Gastroesophageal sphincter (tissue), 3 donors: ENCODE results near the gene BPGM.

Source experiments
- POLR2A ChIP-seq, 2 donors: fragments of 450-650 bp; IDR thresholded peaks; one replicate each; pipeline ENCODE4 v1.6.1; 2017; ENCODE audit warnings: antibody characterized with exemption in 2 of 2, mild to moderate bottlenecking in 2 of 2, moderate library complexity in 1 of 2
- POLR2AphosphoS5 ChIP-seq: sonication (generic); formaldehyde crosslinking; IDR thresholded peaks from one replicate; pipeline ENCODE4 v1.6.1; 2017; ENCODE audit warnings: antibody characterized with exemption
- TF ChIP-seq, protein P1 (sequence below), 4 experiments: fragments of 200-600 bp in 2 of 4; fragments of 450-650 bp in 2 of 4; sonication (generic) in 1 of 4; IDR thresholded peaks; one replicate each; pipeline ENCODE4 v1.5.1; 2017 to 2019; ENCODE audit warnings: antibody characterized with exemption in 4 of 4, mild to moderate bottlenecking in 2 of 4, moderate library complexity in 2 of 4

- TF ChIP-seq, protein P1, sequence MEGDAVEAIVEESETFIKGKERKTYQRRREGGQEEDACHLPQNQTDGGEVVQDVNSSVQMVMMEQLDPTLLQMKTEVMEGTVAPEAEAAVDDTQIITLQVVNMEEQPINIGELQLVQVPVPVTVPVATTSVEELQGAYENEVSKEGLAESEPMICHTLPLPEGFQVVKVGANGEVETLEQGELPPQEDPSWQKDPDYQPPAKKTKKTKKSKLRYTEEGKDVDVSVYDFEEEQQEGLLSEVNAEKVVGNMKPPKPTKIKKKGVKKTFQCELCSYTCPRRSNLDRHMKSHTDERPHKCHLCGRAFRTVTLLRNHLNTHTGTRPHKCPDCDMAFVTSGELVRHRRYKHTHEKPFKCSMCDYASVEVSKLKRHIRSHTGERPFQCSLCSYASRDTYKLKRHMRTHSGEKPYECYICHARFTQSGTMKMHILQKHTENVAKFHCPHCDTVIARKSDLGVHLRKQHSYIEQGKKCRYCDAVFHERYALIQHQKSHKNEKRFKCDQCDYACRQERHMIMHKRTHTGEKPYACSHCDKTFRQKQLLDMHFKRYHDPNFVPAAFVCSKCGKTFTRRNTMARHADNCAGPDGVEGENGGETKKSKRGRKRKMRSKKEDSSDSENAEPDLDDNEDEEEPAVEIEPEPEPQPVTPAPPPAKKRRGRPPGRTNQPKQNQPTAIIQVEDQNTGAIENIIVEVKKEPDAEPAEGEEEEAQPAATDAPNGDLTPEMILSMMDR (IDR thresholded peaks at IDR 0.05) = no peak
- no peak for TF ChIP-seq POLR2A (IDR thresholded peaks at IDR 0.05)
- no peak for TF ChIP-seq POLR2AphosphoS5
Measured at GRCh38 chr7:134649226-134649775, 2.6 kb downstream of the BPGM start.
